DND-41 (cell line): Measurements from ENCODE around the gene OSBP2.

Experiments used
- ATAC-seq: fragments of 200-7000 bp; cut with Tn5 transposase; 3 replicates; pipeline ENCODE4 v1.9.1; 2021; ENCODE audit warnings: low read depth; ENCODE audit not compliant: insufficient read depth
- DNase-seq: peaks from one replicate; pipeline ENCODE4 v3.0.0-alpha.2; 2020
- H2AFZ ChIP-seq: 2 replicates; pipeline ENCODE4 v1.6.0; 2012; ENCODE audit warnings: low read depth, low read length
- H3K27ac ChIP-seq: 2 replicates; pipeline ENCODE4 v1.5.1; 2012; ENCODE audit warnings: low read length, inconsistent platforms
- H3K27me3 ChIP-seq: fragments of 200-600 bp; sonication (generic); 2 replicates; pipeline ENCODE4 v1.6.0; 2012; ENCODE audit warnings: low read length, mild to moderate bottlenecking, inconsistent platforms; ENCODE audit not compliant: insufficient read depth, poor library complexity
- H3K36me3 ChIP-seq: 2 replicates; pipeline ENCODE4 v1.5.1; 2012; ENCODE audit warnings: low read length, inconsistent platforms; ENCODE audit not compliant: insufficient read depth
- H3K4me1 ChIP-seq: 2 replicates; pipeline ENCODE4 v1.5.1; 2012; ENCODE audit warnings: mild to moderate bottlenecking, low read length; ENCODE audit not compliant: insufficient read depth
- H3K4me2 ChIP-seq: 2 replicates; pipeline ENCODE4 v1.6.0; 2012; ENCODE audit warnings: mild to moderate bottlenecking, moderate library complexity, low read length, inconsistent platforms; ENCODE audit not compliant: insufficient read depth
- H3K4me3 ChIP-seq, 2 experiments: fragments of 200-600 bp in 1 of 2; shearing (Covaris generic) in 1 of 2; 2 replicates each; pipeline ENCODE4 v1.5.1; 2012 to 2016; ENCODE audit warnings: inconsistent platforms in 2 of 2, low read length in 2 of 2, mild to moderate bottlenecking in 2 of 2, low read depth in 1 of 2, moderate library complexity in 1 of 2
- H3K79me2 ChIP-seq: 2 replicates; pipeline ENCODE4 v1.6.0; 2012; ENCODE audit warnings: low read length, inconsistent platforms; ENCODE audit not compliant: insufficient read depth
- H3K9ac ChIP-seq: 2 replicates; pipeline ENCODE4 v1.6.0; 2012; ENCODE audit warnings: low read depth, mild to moderate bottlenecking, inconsistent platforms, low read length, moderate library complexity
- H3K9me3 ChIP-seq: 2 replicates; pipeline ENCODE4 v1.5.1; 2012; ENCODE audit warnings: low read length, moderate library complexity, mild to moderate bottlenecking, inconsistent platforms; ENCODE audit not compliant: insufficient read depth, severe bottlenecking
- H4K20me1 ChIP-seq: 2 replicates; pipeline ENCODE4 v1.6.0; 2012; ENCODE audit warnings: low read length; ENCODE audit not compliant: insufficient read depth
- EZH2 ChIP-seq: IDR thresholded peaks from 3 replicates; pipeline ENCODE4 v1.6.1; 2012; ENCODE audit warnings: borderline replicate concordance, low read depth, mild to moderate bottlenecking, moderate library complexity, low read length, inconsistent platforms; ENCODE audit not compliant: severe bottlenecking
- TF ChIP-seq, protein P1 (sequence below): IDR thresholded peaks from 2 replicates; pipeline ENCODE4 v1.5.1; 2012; ENCODE audit warnings: borderline replicate concordance, low read length, moderate library complexity, mild to moderate bottlenecking; ENCODE audit not compliant: poor library complexity, severe bottlenecking; ENCODE audit errors: extremely low read depth

OSBP2 gene

DNA sequence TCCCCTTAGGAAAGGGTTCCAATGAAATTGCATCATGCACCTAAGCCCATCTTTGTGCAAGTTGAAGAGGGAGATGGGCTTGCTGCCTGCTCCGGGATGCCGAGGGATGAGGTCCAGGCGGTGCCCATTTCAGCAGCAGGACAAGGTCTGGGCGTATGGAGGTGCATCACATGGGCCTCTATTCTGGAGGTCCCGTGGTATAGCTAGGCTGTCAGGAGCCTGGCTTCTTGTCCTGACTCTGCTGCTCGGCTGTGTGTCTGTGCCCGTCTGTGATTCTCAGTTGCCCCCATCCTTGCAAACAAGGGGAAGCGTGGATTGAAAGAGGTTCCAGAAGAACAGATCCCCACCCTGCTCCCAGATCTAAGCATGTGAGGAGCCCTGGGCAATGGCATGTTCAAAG, 130.0 kb downstream of the OSBP2 start:
- H3K36me3 ChIP-seq, result no peaks in the 10 kb centered on the region
- H3K9ac ChIP-seq, result no peak overlapping the region
- H3K4me1 ChIP-seq, result no peaks in the 10 kb centered on the region
- peaks cover 4% of the 10 kb centered on the region; the same call in 1 of the 2 replicates for H4K20me1 ChIP-seq
- H3K4me3 ChIP-seq, result no peak overlapping the region
- H3K79me2 ChIP-seq, result no peaks in the 10 kb centered on the region
- ATAC-seq (no peak), DNase-seq (no peak)
- no peak for TF ChIP-seq EZH2
- TF ChIP-seq, protein P1, sequence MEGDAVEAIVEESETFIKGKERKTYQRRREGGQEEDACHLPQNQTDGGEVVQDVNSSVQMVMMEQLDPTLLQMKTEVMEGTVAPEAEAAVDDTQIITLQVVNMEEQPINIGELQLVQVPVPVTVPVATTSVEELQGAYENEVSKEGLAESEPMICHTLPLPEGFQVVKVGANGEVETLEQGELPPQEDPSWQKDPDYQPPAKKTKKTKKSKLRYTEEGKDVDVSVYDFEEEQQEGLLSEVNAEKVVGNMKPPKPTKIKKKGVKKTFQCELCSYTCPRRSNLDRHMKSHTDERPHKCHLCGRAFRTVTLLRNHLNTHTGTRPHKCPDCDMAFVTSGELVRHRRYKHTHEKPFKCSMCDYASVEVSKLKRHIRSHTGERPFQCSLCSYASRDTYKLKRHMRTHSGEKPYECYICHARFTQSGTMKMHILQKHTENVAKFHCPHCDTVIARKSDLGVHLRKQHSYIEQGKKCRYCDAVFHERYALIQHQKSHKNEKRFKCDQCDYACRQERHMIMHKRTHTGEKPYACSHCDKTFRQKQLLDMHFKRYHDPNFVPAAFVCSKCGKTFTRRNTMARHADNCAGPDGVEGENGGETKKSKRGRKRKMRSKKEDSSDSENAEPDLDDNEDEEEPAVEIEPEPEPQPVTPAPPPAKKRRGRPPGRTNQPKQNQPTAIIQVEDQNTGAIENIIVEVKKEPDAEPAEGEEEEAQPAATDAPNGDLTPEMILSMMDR, result no peak
- no peak overlapping the region for H3K27ac ChIP-seq
- H2AFZ ChIP-seq, result no peak overlapping the region
- no peaks in the 10 kb centered on the region for H3K9me3 ChIP-seq
- no peak overlapping the region for H3K4me2 ChIP-seq
- H3K27me3 ChIP-seq, result peaks cover 8% of the 10 kb centered on the region

DNA sequence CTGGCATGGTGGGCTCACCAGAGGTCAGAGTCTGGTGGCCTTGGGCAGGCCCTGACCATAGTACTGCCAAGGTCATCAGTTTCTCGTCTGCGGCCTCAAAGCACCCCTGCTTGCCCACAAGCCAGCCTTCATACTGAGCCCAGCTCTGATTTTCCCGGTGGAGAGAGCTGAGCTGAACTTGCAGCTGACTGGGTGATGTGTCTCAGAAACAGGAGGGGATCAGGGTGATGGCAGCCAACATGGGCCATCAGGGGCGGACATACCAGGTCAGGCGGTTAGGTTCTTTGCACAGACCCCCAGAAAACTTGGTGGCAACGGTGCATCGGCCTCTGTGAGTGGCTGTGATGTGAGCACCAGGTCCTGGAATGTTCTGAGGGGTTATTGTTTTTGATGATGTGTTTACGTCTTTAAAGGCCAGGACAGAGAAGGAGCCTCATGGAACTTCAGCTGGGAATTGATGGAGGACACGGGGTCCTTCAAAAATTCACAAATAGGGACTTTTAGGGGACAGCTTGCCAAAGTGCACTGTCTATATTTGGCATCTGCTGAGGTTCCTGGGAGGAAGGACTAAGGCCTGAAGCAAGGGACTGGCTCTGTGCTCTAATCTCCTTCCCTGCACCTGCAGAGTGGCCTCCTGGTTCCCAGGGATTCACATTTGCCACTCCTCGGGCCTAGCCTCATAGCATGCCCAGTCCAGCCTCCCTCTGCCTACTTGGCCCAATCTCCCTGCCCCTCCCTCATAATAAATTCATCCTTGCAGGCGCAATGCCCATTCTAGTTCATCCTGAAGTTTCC, 131.2 kb downstream of the OSBP2 start:
- Histone ChIP-seq H3K4me3 (no peak overlapping the region), H3K79me2 (no peaks in the 10 kb centered on the region), H2AFZ (no peak overlapping the region), H3K27ac (no peak overlapping the region), H3K9ac (no peak overlapping the region), H4K20me1 (peaks cover 4% of the 10 kb centered on the region; the same call in 1 of the 2 replicates), H3K27me3 (peaks cover 8% of the 10 kb centered on the region), H3K4me2 (no peak overlapping the region), H3K36me3 (no peaks in the 10 kb centered on the region), H3K9me3 (no peaks in the 10 kb centered on the region), H3K4me1 (no peaks in the 10 kb centered on the region)
- TF ChIP-seq, protein P1, result no peak
- no peak for TF ChIP-seq EZH2
- ATAC-seq (no peak), DNase-seq (no peak)

DNA sequence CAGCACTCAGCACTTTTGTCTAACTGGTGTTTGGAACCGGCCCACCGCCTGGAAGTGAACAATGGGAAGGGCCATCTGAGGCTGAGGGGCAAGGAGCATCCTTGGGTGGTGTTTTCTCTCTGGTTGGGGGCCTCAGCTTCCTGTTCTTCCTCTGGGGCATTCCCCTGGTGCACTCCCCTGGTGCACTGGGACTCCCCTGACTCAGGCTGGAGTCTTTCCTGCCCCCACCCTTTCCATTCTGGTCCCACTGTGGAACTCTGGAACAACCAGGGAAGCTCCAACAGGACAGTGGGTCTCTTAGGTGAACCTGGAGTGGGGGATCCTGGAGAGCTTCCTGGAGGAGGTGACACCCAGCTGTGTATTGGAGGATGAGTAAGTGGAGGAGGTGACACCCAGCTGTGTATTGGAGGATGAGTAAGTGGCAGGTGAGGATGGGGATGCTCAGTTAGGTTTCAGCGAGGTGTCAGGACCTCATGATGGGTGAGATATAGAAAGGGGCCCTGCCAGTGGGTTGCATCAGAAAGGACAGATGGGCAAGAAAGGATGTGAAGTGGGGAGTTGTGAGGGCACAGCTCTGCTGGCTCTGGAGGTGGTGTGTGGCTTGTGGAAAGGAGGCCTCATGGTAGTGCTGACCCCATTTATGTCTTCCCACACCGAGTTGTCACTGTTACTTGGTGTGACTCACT, 132.1 kb downstream of the OSBP2 start:
- no peak overlapping the region for H3K27ac ChIP-seq
- no peaks in the 10 kb centered on the region for H3K79me2 ChIP-seq
- H3K4me1 ChIP-seq, result no peaks in the 10 kb centered on the region

More for the DNA sequence above, 132.1 kb downstream of the OSBP2 start:
- Histone ChIP-seq H3K9me3 (no peaks in the 10 kb centered on the region), H3K4me3 (no peak overlapping the region), H3K9ac (no peak overlapping the region), H3K36me3 (no peaks in the 10 kb centered on the region), H3K27me3 (peaks cover 8% of the 10 kb centered on the region), H2AFZ (no peak overlapping the region), H4K20me1 (peaks cover 4% of the 10 kb centered on the region; the same call in 1 of the 2 replicates), H3K4me2 (no peak overlapping the region)
- TF ChIP-seq EZH2, result no peak
- TF ChIP-seq, protein P1, result no peak
- ATAC-seq (no peak), DNase-seq (no peak)
